ENCODE results near the gene PCDH10. TPM values are rescaled to one million over a fixed set of nuclear protein-coding genes. Genes with fewer than 3 reads are reported as not detected.
"Not testable (repeated sequence)": the region's sequence is repeated elsewhere in the genome, so short reads cannot be mapped to it uniquely, and the experiment has no call there.

Gene PCDH10
- total RNA-seq, 4 donors from 2014 or later: 0.13 to 0.19 TPM; not detected in 2

GRCh38 chr4:133208694-133209285, 59.7 kb downstream of the PCDH10 start:
- no peaks in the 10 kb centered on the region for H3K36me3 ChIP-seq
- TF ChIP-seq POLR2A (IDR thresholded peaks at IDR 0.05): no peak
- TF ChIP-seq, protein P1, sequence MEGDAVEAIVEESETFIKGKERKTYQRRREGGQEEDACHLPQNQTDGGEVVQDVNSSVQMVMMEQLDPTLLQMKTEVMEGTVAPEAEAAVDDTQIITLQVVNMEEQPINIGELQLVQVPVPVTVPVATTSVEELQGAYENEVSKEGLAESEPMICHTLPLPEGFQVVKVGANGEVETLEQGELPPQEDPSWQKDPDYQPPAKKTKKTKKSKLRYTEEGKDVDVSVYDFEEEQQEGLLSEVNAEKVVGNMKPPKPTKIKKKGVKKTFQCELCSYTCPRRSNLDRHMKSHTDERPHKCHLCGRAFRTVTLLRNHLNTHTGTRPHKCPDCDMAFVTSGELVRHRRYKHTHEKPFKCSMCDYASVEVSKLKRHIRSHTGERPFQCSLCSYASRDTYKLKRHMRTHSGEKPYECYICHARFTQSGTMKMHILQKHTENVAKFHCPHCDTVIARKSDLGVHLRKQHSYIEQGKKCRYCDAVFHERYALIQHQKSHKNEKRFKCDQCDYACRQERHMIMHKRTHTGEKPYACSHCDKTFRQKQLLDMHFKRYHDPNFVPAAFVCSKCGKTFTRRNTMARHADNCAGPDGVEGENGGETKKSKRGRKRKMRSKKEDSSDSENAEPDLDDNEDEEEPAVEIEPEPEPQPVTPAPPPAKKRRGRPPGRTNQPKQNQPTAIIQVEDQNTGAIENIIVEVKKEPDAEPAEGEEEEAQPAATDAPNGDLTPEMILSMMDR (IDR thresholded peaks at IDR 0.05): no peak
- no peaks in the 10 kb centered on the region for H3K27me3 ChIP-seq
- no peak overlapping the region for H3K4me3 ChIP-seq
- intact Hi-C loops (cut with DNase I): no loop called here
- DNase-seq: no peak
- H3K9me3 ChIP-seq: no peaks in the 10 kb centered on the region
- H3K4me1 ChIP-seq: no peaks in the 10 kb centered on the region
- no peak overlapping the region for H3K27ac ChIP-seq
- 77 to 79% methylated on average over 7 of the region's 7 CpGs for WGBS, 2 donors

DNA sequence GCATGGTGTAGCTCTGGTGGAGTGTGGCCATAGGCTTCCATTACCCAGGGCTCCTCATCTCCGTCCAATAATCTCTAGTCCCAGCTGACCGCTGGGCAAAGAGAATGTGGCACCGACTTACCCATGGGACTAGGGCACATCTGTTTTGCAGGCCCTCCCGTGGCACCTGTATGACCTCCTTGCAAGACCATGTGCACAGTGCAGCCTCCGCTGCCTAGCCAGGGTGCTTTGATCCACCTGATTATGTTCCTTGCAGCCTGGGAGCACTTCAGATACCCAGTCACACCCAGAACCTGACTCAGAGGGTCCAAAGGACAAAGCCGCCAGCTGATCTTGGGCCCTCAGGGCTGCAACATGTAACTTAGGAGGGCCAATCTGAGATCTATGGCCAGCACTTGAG, 84.8 kb downstream of the PCDH10 start:
- Histone ChIP-seq H3K27me3 (no peaks in the 10 kb centered on the region), H3K36me3 (no peaks in the 10 kb centered on the region), H3K27ac (no peak overlapping the region), H3K4me1 (no peaks in the 10 kb centered on the region), H3K9me3 (no peaks in the 10 kb centered on the region), H3K4me3 (no peak overlapping the region)
- TF ChIP-seq POLR2A (IDR thresholded peaks at IDR 0.05): no peak
- TF ChIP-seq, protein P1 (IDR thresholded peaks at IDR 0.05): no peak
- intact Hi-C loops (cut with DNase I): no loop called here
- DNase-seq: no peak
- WGBS, 2 donors: 98% methylated on average over 5 of the region's 6 CpGs; no CpG with 5 or more reads in 1 of the 2 donors

DNA sequence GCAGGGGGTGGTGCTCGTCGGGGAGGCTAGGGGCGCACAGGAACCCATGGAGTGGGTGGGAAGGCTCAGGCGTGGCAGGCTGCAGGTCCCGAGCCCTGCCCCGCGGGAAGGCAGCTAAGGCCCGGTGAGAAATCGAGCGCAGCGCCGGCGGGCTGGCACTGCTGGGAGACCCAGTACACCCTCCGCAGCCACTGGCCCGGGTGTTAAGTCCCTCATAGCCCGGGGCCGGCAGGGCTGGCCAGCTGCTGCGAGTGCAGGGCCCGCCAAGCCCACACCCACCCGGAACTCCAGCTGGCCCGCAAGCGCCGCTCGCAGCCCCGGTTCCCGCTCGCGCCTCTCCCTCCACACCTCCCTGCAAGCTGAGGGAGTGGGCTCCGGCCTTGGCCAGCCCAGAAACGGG, 91.4 kb downstream of the PCDH10 start:
- H3K27ac ChIP-seq; H3K9me3 ChIP-seq; intact Hi-C loops (cut with DNase I); H3K4me1 ChIP-seq; DNase-seq; H3K4me3 ChIP-seq; H3K36me3 ChIP-seq; H3K27me3 ChIP-seq: not testable (repeated sequence)
- 60% methylated on average over 1 of the region's 30 CpGs; no CpG with 5 or more reads in 1 of the 2 donors for WGBS, 2 donors

Data from esophagus squamous epithelium (tissue), 5 donors.